Body of pancreas (tissue), 4 donors: Measurements from ENCODE around the gene TBC1D19.

Experiments
- CTCF ChIP-seq, 7 experiments: fragments of 450-650 bp in 4 of 7; fragments of 200-600 bp in 3 of 7; sonication (generic) in 3 of 7; IDR thresholded peaks; one replicate each; pipeline ENCODE4 v1.5.1; 2016 to 2019; ENCODE audit warnings: antibody characterized with exemption in 7 of 7
- POLR2A ChIP-seq, 3 donors: fragments of 450-650 bp; IDR thresholded peaks; one replicate each; pipeline ENCODE4 v1.6.1; 2016; ENCODE audit warnings: antibody characterized with exemption in 3 of 3, mild to moderate bottlenecking in 2 of 3

GRCh38 chr4:26568446-26568994 lies 15.4 kb upstream of the TBC1D19 start:
- no peak for TF ChIP-seq CTCF (IDR thresholded peaks at IDR 0.05)
- TF ChIP-seq POLR2A (IDR thresholded peaks at IDR 0.05) = no peak
